WTC11 (cell line): Measurements from ENCODE around the gene NRIP3. TPM values are rescaled to one million over a fixed set of nuclear protein-coding genes. Genes with fewer than 3 reads are reported as not detected.
"Not testable (repeated sequence)": the region's sequence is repeated elsewhere in the genome, so short reads cannot be mapped to it uniquely, and the experiment has no call there.

ENCODE experiments used
- ATAC-seq: fragments of 200-7000 bp; cut with Tn5 transposase; 2 replicates; pipeline ENCODE4 v1.10.0; 2021; ENCODE audit warnings: mild to moderate bottlenecking, moderate library complexity
- CTCF ChIA-PET: fragments of 300-600 bp; sonication (Branson Sonifier 250); formaldehyde crosslinking; loops from one replicate; lab custom pipeline; 2021; ENCODE audit warnings: antibody characterized with exemption; lab: Charles Lee
- POLR2A ChIA-PET: fragments of 350-600 bp; sonication (Branson Sonifier 250); formaldehyde crosslinking; loops from one replicate; lab custom pipeline; 2021; ENCODE audit warnings: antibody characterized with exemption; lab: Charles Lee
- DNase-seq: peaks from one replicate; pipeline ENCODE4 v3.0.0; 2021; ENCODE audit warnings: low spot score
- H3K27ac Mint-ChIP-seq: 2 replicates; pipeline ENCODE4 v1.8.0; 2021; ENCODE audit warnings: mixed read lengths
- H3K27me3 Mint-ChIP-seq: 2 replicates; pipeline ENCODE4 v1.8.0; 2021; ENCODE audit warnings: low read depth, mild to moderate bottlenecking, moderate library complexity, mixed read lengths
- H3K36me3 Mint-ChIP-seq: 2 replicates; pipeline ENCODE4 v1.8.0; 2021; ENCODE audit warnings: mixed read lengths
- H3K4me1 Mint-ChIP-seq: 2 replicates; pipeline ENCODE4 v1.8.0; 2022; ENCODE audit warnings: mixed read lengths
- H3K4me3 Mint-ChIP-seq: 2 replicates; pipeline ENCODE4 v1.8.0; 2021; ENCODE audit warnings: mild to moderate bottlenecking, moderate library complexity, mixed read lengths
- H3K9me3 Mint-ChIP-seq: 2 replicates; pipeline ENCODE4 v1.8.0; 2021; ENCODE audit warnings: mixed read lengths
- KAT7 ChIP-seq: sonication (generic); formaldehyde crosslinking; IDR thresholded peaks from 2 replicates; pipeline ENCODE4 v1.8.1; 2023; ENCODE audit warnings: missing genetic modification reagents, mild to moderate bottlenecking, borderline replicate concordance
- MYBL2 ChIP-seq: sonication (generic); formaldehyde crosslinking; IDR thresholded peaks from 2 replicates; pipeline ENCODE4 v1.8.1; 2023; ENCODE audit warnings: mild to moderate bottlenecking, moderate library complexity, missing genetic modification reagents
- NFE2L1 ChIP-seq: sonication (generic); formaldehyde crosslinking; IDR thresholded peaks from 2 replicates; pipeline ENCODE4 v1.8.1; 2023; ENCODE audit warnings: missing genetic modification reagents
- NR3C1 ChIP-seq: sonication (generic); formaldehyde crosslinking; conservative IDR thresholded peaks from 2 replicates; pipeline ENCODE4 v1.8.1; 2023; ENCODE audit warnings: low read depth, mild to moderate bottlenecking, missing genetic modification reagents
- SOX15 ChIP-seq: fragments of 250-450 bp; sonication (Bioruptor Pico); IDR thresholded peaks from 2 replicates; pipeline ENCODE4 v1.9.0; 2021; ENCODE audit warnings: mild to moderate bottlenecking
- TCF7 ChIP-seq: sonication (generic); formaldehyde crosslinking; IDR thresholded peaks from 2 replicates; pipeline ENCODE4 v1.8.0; 2022; ENCODE audit warnings: mild to moderate bottlenecking, low read depth, missing genetic modification reagents, moderate library complexity
- ZNF138 ChIP-seq: sonication (generic); formaldehyde crosslinking; conservative IDR thresholded peaks from 2 replicates; pipeline ENCODE4 v1.8.1; 2022; ENCODE audit warnings: mild to moderate bottlenecking, moderate library complexity, missing genetic modification reagents
- total RNA-seq: library from RNA; stranded (reverse); gene quantifications from 3 replicates; pipeline ENCODE4 v1.2.3, GENCODE V29; 2021
- TF ChIP-seq, protein P1 (sequence below): sonication (generic); formaldehyde crosslinking; IDR thresholded peaks from 2 replicates; pipeline ENCODE4 v1.8.1; 2023; ENCODE audit warnings: mild to moderate bottlenecking, missing genetic modification reagents, borderline replicate concordance
- TF ChIP-seq, protein P2 (sequence below): sonication (generic); formaldehyde crosslinking; IDR thresholded peaks from 2 replicates; pipeline ENCODE4 v1.8.0; 2022; ENCODE audit warnings: missing genetic modification reagents
- TF ChIP-seq, protein P3 (sequence below): sonication (generic); formaldehyde crosslinking; IDR thresholded peaks from 2 replicates; pipeline ENCODE4 v1.8.0; 2022; ENCODE audit warnings: mild to moderate bottlenecking, missing genetic modification reagents
- TF ChIP-seq, protein P4 (sequence below): sonication (generic); formaldehyde crosslinking; IDR thresholded peaks from 2 replicates; pipeline ENCODE4 v1.8.1; 2022; ENCODE audit warnings: low read depth, mild to moderate bottlenecking, moderate library complexity, missing genetic modification reagents, borderline replicate concordance
- TF ChIP-seq, protein P5 (sequence below): sonication (generic); formaldehyde crosslinking; IDR thresholded peaks from 2 replicates; pipeline ENCODE4 v1.8.1; 2022; ENCODE audit warnings: low read depth, missing genetic modification reagents, borderline replicate concordance

The NRIP3 gene
- total RNA-seq, 1 experiment from 2014 or later, result 4.5 TPM

DNA sequence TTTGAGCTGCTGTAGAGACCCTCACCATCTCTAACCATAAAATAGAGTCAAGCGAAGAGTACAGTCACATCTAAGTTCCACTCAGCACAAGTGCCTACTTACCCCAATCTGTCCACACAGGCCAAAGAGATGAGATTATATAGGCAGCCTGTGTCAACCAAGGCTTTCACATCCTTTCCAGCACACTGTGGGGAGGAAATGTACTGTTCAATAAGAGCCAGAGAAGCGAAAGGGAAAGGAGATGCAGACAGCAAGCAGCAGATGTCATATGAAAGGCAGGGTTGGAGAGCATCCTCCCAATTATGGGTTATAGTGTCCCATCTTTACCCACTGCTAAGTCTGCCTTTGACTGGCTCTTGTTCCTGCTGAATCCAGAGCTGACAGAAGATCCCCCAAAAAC, 16.4 kb downstream of the NRIP3 start (continued):
- TF ChIP-seq, protein P1, sequence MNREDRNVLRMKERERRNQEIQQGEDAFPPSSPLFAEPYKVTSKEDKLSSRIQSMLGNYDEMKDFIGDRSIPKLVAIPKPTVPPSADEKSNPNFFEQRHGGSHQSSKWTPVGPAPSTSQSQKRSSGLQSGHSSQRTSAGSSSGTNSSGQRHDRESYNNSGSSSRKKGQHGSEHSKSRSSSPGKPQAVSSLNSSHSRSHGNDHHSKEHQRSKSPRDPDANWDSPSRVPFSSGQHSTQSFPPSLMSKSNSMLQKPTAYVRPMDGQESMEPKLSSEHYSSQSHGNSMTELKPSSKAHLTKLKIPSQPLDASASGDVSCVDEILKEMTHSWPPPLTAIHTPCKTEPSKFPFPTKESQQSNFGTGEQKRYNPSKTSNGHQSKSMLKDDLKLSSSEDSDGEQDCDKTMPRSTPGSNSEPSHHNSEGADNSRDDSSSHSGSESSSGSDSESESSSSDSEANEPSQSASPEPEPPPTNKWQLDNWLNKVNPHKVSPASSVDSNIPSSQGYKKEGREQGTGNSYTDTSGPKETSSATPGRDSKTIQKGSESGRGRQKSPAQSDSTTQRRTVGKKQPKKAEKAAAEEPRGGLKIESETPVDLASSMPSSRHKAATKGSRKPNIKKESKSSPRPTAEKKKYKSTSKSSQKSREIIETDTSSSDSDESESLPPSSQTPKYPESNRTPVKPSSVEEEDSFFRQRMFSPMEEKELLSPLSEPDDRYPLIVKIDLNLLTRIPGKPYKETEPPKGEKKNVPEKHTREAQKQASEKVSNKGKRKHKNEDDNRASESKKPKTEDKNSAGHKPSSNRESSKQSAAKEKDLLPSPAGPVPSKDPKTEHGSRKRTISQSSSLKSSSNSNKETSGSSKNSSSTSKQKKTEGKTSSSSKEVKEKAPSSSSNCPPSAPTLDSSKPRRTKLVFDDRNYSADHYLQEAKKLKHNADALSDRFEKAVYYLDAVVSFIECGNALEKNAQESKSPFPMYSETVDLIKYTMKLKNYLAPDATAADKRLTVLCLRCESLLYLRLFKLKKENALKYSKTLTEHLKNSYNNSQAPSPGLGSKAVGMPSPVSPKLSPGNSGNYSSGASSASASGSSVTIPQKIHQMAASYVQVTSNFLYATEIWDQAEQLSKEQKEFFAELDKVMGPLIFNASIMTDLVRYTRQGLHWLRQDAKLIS (CRISPR knock-in tag), result no peak
- no peak for TF ChIP-seq NFE2L1 (CRISPR knock-in tag)

DNA sequence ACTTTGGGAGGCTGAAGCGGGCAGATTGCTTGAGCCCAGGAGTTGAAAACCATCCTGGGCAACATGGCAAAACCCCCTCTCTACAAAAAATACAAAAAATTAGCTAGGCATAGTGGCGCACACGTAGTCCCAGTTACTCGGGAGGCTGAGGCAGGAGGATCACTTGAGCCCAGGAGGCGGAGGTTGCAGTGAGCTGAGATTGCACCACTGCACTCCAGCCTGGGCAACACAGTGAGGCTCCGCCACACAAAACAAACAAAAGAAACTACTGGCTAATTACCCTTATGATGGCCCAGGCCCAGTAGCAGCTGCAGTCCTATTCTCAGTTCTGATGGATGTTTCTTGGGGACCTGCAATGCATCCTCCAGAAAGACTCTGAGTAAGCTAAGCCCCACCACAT, 17.0 kb downstream of the NRIP3 start:
- DNase-seq, ATAC-seq, H3K36me3 Mint-ChIP-seq, H3K27me3 Mint-ChIP-seq, POLR2A ChIA-PET, H3K27ac Mint-ChIP-seq, H3K9me3 Mint-ChIP-seq, H3K4me1 Mint-ChIP-seq, H3K4me3 Mint-ChIP-seq: not testable (repeated sequence)
- CTCF ChIA-PET, result interaction anchor here (1.3 kb wide), 1 partner anchor 17 kb away, joined by 3 read pairs; the partner anchor contains the start of gene NRIP3

DNA sequence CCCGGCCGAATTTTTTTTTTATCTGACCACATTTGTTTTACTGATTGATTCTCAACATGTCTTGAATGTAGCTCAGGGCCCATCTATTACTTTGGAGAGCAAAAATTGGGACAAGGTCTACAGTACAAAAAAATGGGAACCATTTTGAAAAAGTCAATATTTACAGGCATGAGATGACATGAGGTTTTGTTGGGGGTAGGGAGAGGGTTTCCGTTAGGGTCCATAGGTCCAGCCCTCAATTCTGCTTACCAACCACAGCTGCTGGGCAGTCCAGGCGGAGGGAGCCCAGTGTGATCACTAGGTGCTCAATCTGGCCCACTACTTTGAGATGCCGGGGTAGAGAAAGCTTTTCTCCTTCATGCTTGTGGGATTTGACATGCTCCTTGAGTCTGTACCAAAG, 18.3 kb downstream of the NRIP3 start:
- no peaks in the 10 kb centered on the region for H3K36me3 Mint-ChIP-seq
- ChIA-PET CTCF (interaction anchor here (1.0 kb wide), 1 partner anchor 108 kb away, joined by 3 read pairs; no protein-coding TSS in a partner anchor), POLR2A (no interaction called here)
- peaks cover 5% of the 10 kb centered on the region for H3K4me1 Mint-ChIP-seq
- no peak overlapping the region for H3K4me3 Mint-ChIP-seq
- no peak for TF ChIP-seq TCF7 (CRISPR knock-in tag)
- TF ChIP-seq, protein P2, sequence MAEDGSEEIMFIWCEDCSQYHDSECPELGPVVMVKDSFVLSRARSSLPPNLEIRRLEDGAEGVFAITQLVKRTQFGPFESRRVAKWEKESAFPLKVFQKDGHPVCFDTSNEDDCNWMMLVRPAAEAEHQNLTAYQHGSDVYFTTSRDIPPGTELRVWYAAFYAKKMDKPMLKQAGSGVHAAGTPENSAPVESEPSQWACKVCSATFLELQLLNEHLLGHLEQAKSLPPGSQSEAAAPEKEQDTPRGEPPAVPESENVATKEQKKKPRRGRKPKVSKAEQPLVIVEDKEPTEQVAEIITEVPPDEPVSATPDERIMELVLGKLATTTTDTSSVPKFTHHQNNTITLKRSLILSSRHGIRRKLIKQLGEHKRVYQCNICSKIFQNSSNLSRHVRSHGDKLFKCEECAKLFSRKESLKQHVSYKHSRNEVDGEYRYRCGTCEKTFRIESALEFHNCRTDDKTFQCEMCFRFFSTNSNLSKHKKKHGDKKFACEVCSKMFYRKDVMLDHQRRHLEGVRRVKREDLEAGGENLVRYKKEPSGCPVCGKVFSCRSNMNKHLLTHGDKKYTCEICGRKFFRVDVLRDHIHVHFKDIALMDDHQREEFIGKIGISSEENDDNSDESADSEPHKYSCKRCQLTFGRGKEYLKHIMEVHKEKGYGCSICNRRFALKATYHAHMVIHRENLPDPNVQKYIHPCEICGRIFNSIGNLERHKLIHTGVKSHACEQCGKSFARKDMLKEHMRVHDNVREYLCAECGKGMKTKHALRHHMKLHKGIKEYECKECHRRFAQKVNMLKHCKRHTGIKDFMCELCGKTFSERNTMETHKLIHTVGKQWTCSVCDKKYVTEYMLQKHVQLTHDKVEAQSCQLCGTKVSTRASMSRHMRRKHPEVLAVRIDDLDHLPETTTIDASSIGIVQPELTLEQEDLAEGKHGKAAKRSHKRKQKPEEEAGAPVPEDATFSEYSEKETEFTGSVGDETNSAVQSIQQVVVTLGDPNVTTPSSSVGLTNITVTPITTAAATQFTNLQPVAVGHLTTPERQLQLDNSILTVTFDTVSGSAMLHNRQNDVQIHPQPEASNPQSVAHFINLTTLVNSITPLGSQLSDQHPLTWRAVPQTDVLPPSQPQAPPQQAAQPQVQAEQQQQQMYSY (CRISPR knock-in tag), result no peak
- no peak for TF ChIP-seq MYBL2 (CRISPR knock-in tag)
- TF ChIP-seq, protein P3, sequence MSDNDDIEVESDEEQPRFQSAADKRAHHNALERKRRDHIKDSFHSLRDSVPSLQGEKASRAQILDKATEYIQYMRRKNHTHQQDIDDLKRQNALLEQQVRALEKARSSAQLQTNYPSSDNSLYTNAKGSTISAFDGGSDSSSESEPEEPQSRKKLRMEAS (CRISPR knock-in tag), result no peak
- TF ChIP-seq NR3C1 (CRISPR knock-in tag), result no peak
- TF ChIP-seq, protein P4, sequence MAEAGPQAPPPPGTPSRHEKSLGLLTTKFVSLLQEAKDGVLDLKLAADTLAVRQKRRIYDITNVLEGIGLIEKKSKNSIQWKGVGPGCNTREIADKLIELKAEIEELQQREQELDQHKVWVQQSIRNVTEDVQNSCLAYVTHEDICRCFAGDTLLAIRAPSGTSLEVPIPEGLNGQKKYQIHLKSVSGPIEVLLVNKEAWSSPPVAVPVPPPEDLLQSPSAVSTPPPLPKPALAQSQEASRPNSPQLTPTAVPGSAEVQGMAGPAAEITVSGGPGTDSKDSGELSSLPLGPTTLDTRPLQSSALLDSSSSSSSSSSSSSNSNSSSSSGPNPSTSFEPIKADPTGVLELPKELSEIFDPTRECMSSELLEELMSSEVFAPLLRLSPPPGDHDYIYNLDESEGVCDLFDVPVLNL (CRISPR knock-in tag), result no peak
- TF ChIP-seq ZNF138 (CRISPR knock-in tag), result no peak
- TF ChIP-seq SOX15 (CRISPR knock-in tag), result no peak
- TF ChIP-seq, protein P5, sequence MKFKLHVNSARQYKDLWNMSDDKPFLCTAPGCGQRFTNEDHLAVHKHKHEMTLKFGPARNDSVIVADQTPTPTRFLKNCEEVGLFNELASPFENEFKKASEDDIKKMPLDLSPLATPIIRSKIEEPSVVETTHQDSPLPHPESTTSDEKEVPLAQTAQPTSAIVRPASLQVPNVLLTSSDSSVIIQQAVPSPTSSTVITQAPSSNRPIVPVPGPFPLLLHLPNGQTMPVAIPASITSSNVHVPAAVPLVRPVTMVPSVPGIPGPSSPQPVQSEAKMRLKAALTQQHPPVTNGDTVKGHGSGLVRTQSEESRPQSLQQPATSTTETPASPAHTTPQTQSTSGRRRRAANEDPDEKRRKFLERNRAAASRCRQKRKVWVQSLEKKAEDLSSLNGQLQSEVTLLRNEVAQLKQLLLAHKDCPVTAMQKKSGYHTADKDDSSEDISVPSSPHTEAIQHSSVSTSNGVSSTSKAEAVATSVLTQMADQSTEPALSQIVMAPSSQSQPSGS (CRISPR knock-in tag), result no peak
- TF ChIP-seq KAT7 (CRISPR knock-in tag), result no peak
- DNase-seq (no peak), ATAC-seq (no peak)
- no peak overlapping the region for H3K27ac Mint-ChIP-seq
- peaks cover 4% of the 10 kb centered on the region for H3K9me3 Mint-ChIP-seq
- peaks cover 2% of the 10 kb centered on the region; the same call in 1 of the 2 replicates for H3K27me3 Mint-ChIP-seq
